ENCODE results near the gene ZNF277. TPM values are rescaled to one million over a fixed set of nuclear protein-coding genes. Genes with fewer than 3 reads are reported as not detected.

ZNF277 gene
- total and polyA plus RNA-seq, 10 of the 15 experiments (the other 5 are each of a cell fraction or from before 2014, with no cell fraction given) = 10.6 to 33.9 (median 22.0) TPM

- POLR2A ChIA-PET = no interaction called here
- DNase-seq (ENCODE audit: low read depth, low spot score) (no peak), ATAC-seq (no peak), FAIRE-seq (no peak)
- in situ Hi-C loops (cut with MboI) (no loop called here), intact Hi-C loops (cut with micrococcal nuclease; ENCODE audit: unreplicated experiment) (no loop called here)
- Histone ChIP-seq H3K4me2 (ENCODE audit: control insufficient read depth, insufficient read depth) (no peak overlapping the region), H2AFZ (ENCODE audit: control insufficient read depth, low read depth, low read length) (no peak overlapping the region), H3K79me2 (ENCODE audit: control insufficient read depth, insufficient read depth, low read length) (no peaks in the 10 kb centered on the region), H3K27me3 (replicated peaks in 1 of 2; ENCODE audit: control insufficient read depth in 2 of 2, insufficient read depth in 2 of 2, low read length in 1 of 2) (no peaks in the 10 kb centered on the region), H3K4me3 (no peak overlapping the region), H4K20me1 (ENCODE audit: control insufficient read depth, insufficient read depth) (no peaks in the 10 kb centered on the region), H3K36me3 (ENCODE audit: control insufficient read depth in 2 of 2, insufficient read depth in 2 of 2, low read length in 1 of 2) (no peaks in the 10 kb centered on the region), H3K27ac (ENCODE audit: control insufficient read depth, insufficient read depth) (no peak overlapping the region), H3K9ac (ENCODE audit: control insufficient read depth, insufficient read depth, low read length) (no peak overlapping the region), H3K9me3 (replicated peaks; ENCODE audit: control insufficient read depth, insufficient read depth, low read length) (no peaks in the 10 kb centered on the region), H3K4me1 (ENCODE audit: control insufficient read depth, insufficient read depth, low read length) (no peaks in the 10 kb centered on the region)
- RAD21 ChIA-PET (ENCODE audit: unreplicated experiment) = no interaction called here
- 58% methylated on average over 8 of the region's 8 CpGs for WGBS (ENCODE audit: insufficient coverage, insufficient replicate concordance, low lambda C conversion rate, missing lambda C conversion rate)
- CTCF ChIA-PET = no interaction called here
- BruUV-seq (replicated peaks) = no TSS peak
- SMC1A ChIA-PET (ENCODE audit: uncharacterized antibody, unreplicated experiment) = no interaction called here
- TF ChIP-seq IRF4 (IDR thresholded peaks at IDR 0.05; ENCODE audit: low read depth, low read length) (no peak), REST (IDR thresholded peaks at IDR 0.05; ENCODE audit: low read depth, low read length) (no peak), ZNF207 (IDR thresholded peaks at IDR 0.05; ENCODE audit: borderline replicate concordance) (no peak), MYC (IDR thresholded peaks at IDR 0.05; ENCODE audit: insufficient read depth, insufficient read length, insufficient replicate concordance, low read length, severe bottlenecking) (no peak), NBN (IDR thresholded peaks at IDR 0.05) (no peak), JUND (IDR thresholded peaks at IDR 0.05; ENCODE audit: low read depth, low read length) (no peak), RUNX3 (IDR thresholded peaks at IDR 0.05; ENCODE audit: low read length) (no peak), BCL3 (IDR thresholded peaks at IDR 0.05; ENCODE audit: borderline replicate concordance, insufficient read depth, low read depth, low read length, poor library complexity, severe bottlenecking) (no peak), EP300 (IDR thresholded peaks at IDR 0.05; ENCODE audit: borderline replicate concordance in 1 of 2, control insufficient read depth in 1 of 2, low read depth in 2 of 2, low read length in 2 of 2) (no peak), ZBTB4 (CRISPR knock-in tag; IDR thresholded peaks at IDR 0.05) (no peak), BCL11A (IDR thresholded peaks at IDR 0.05; ENCODE audit: low read depth, low read length) (no peak), FOXK2 (IDR thresholded peaks at IDR 0.05) (no peak), MLLT1 (IDR thresholded peaks at IDR 0.05) (no peak), MEF2B (IDR thresholded peaks at IDR 0.05; ENCODE audit: partially characterized antibody, poor library complexity, severe bottlenecking) (no peak)
Measured at GRCh38 chr7:112159351-112159750, 47.1 kb upstream of the ZNF277 start.
